T47D (cell line): ENCODE results near the gene FBXW11.
A peak's percentile ranks its signal among the peaks of the same experiment; 100 is the strongest.

ENCODE experiments used
- DNase-seq, 2 experiments: peaks; one replicate each; pipeline versions ENCODE4 v3.0.0 to v3.0.0-alpha.2; 2011 to 2012; ENCODE audit warnings: low read depth in 1 of 2, low spot score in 1 of 2
- JUND ChIP-seq: IDR thresholded peaks from 2 replicates; pipeline ENCODE4 v1.6.1; 2012; ENCODE audit warnings: low read depth
- in situ Hi-C: cut with HindIII; loops from 2 replicates; pipeline ENCODE4 v1.10.0; 2016; ENCODE audit warnings: low sequenced_read_pairs, low pct_unique_long_range_greater_than_20kb

The FBXW11 gene

DNA sequence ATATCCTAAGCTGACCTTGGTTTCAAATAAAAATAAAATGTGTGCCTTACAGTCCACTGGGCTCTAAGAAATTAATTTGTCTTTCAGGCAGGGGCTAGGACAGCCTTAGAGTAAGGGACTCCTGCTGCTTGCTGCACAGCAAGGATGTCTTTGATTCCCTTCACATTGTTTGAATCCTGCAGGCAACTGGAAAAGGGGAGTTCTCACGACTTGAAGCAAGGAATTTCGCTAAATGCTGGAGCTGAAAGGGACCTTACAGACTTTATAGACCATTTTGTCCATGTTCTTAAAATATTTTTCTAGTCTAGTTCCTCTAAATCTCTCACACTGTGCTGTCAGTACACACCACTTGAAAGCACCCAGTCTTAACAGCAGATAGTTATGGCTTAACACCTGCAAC, 35.6 kb downstream of the FBXW11 start:
- in situ Hi-C loops, result no loop called here
- no peak for TF ChIP-seq JUND
- DNase-seq, result no peak

- in situ Hi-C loops, result no loop called here
- DNase-seq, result no peak
- TF ChIP-seq JUND, result no peak
Observed at GRCh38 chr5:171969288-171969880, 37.1 kb downstream of the FBXW11 start.

DNA sequence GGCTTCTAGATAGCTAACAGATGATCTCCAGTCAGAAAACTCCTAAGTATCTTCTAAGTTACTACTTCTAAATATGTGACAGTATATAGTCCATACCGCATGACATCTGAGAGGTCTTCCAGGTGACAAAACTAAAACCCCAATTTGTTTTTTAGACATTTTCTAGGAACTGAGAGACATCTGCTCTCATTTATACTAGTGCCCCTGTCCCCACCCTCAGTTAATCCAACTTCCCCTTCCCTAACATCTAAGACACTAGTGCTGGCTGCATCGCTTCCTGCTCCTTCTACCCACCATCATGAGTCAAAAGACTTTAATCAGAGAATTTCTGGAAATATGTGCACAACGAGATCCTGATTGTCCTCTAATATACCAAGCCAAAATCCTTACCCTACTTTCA, 37.9 kb downstream of the FBXW11 start:
- no peak for TF ChIP-seq JUND
- no peak for DNase-seq
- in situ Hi-C loops, result no loop called here

DNA sequence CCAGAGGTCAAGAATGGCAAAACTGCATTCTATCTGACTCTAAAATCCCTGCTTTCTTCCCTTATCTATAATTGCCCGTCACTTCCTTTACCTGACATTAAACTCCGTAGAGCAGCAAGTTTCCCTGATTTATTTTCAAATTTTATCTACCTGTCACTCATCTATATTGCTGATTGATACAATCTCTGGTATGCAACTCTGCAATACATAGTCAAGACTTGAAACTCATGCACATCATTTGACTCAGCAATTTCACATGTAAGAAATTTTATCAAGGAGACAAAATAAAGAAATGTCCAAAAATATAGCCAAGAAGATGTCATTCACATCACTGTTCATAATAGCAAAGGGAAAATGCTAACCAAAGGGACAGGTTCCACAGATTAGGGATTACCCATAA, 39.5 kb downstream of the FBXW11 start:
- peak; percentile 64; the same call in 1 of the 2 replicates for TF ChIP-seq JUND
- in situ Hi-C loops, result no loop called here
- no peak for DNase-seq

GRCh38 chr5:171966270-171966669, 40.2 kb downstream of the FBXW11 start:
- DNase-seq, result no peak
- no peak for TF ChIP-seq JUND
- in situ Hi-C loops, result no loop called here

GRCh38 chr5:171965745-171966144, 40.7 kb downstream of the FBXW11 start:
- DNase-seq, result no peak
- no peak for TF ChIP-seq JUND
- in situ Hi-C loops, result no loop called here

DNA sequence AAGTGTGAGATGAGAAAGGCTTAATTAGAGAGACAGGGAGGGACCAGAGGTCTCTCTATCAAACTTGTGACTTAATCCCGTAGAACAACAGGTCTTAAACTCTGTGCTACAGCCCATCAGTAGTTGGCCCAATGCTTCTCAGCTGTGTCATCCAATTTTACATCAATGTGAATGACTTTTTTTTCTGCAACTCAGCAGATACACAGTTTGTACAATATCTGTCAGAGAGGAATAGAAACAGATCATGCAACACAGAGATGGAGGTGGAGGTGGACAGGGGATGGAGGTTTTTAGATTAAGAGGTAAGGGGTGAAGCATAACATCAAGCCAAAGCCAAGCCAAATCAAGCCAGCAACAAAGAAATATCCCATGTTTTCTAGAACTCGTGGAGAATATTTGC, 43.0 kb downstream of the FBXW11 start:
- in situ Hi-C loops, result no loop called here
- no peak for DNase-seq
- no peak for TF ChIP-seq JUND

DNA sequence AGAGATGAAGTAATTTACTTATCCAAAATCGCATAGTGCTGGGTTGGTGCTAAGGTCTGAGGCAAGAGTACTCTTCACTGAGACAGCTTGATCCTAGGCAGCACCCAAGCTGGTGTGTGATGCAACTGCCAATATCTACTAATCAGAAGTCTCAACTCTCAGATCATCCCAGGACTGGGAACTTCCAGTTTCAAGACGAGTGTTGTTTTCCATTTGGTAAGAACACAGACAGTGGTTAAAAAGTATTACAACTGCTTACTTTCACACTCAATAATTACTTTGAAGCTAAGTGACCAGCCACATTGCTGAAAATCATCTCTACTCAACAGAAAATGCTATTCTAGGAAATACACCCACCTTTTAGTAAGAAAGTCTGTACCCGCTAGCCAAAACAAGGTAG, 45.3 kb downstream of the FBXW11 start:
- no peak for DNase-seq
- in situ Hi-C loops, result no loop called here
- no peak for TF ChIP-seq JUND

DNA sequence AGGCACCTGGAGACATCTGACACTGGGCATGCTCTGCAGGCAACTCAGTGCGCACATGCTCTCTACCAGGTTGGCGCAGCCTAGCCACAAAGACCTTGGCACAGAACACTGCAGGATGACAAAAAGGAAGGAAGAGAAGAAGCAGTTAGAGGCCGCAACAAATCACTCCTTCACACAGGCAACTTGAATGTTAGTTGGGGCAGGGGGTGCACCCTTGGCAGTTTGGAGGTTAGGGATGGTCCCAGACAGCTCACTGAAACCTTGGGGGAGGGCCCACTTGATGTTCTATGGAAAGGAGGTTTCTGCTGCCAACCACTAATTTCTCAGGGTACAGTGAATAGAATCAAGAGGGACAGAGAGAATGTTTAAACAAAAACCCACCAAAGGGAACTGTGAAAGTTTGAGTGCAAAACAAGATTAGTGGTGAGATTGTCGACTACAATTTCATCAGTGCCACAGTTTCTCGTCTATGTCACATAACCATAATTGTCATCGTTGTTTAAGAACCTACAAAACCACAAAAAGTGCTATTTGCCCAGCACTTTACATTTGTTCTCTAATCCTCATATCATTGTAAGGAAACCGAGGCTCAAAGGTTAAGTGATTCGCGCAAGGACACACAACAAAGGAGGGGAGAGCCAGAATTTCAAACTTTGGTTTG, 48.7 kb downstream of the FBXW11 start:
- in situ Hi-C loops, result no loop called here
- no peak for TF ChIP-seq JUND
- DNase-seq, result no peak

DNA sequence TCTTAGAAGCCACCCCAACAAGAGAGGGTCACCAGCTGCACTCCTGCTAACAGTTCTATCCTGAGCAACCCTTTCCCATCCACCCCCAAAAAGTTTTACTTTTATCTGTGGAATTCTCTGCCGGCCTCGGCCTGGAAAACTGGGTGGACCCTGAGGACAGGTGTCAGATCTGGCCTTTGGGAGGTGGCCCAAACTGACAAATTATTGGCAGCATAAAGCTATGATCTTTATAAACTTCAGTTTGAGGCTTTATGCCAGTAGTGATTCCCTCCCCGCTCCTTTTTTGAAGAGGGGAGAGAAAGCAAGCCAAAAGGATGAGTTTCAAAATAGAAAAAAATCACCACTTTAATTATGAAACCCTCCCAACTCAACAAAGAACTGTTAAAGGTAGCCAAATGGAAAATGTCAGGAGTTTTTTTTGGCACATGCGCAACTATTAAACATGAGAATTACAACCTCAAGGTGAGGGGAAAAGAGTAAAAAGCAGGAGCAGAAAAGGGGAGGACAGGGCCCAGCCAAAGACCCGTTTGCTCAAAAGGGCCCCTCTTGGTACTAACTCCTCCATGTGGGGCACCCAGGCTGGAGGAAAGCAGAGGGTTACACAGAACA, 49.4 kb downstream of the FBXW11 start:
- DNase-seq, result no peak
- in situ Hi-C loops, result no loop called here
- TF ChIP-seq JUND, result no peak

- no peak for TF ChIP-seq JUND
- no peak for DNase-seq
- in situ Hi-C loops, result no loop called here
Observed at GRCh38 chr5:171956314-171956713, 50.1 kb downstream of the FBXW11 start.

GRCh38 chr5:171955761-171956160, 50.7 kb downstream of the FBXW11 start:
- in situ Hi-C loops, result no loop called here
- TF ChIP-seq JUND, result no peak
- DNase-seq, result no peak

DNA sequence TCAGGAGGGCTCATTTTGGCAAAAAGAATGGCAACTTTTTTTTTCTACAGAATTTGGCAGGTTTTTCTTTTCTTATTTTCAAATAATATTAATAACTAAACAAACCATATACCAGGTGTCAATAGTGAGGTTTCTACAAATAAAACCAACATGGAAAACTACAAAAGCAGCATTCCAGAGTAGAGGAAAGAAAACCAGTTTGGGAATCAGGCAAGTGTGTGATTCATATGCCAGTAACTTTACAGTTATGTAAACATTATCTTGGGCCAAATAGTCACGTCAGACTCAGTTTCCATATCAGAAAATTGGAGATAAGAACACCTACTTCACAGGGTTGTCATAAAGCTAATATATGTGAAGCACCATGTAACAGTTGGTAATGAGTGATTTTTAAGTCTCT, 51.7 kb downstream of the FBXW11 start:
- DNase-seq, result peak in 1 of 2 experiments; percentile 52
- in situ Hi-C loops, result no loop called here
- no peak; the same call in 1 of the 2 replicates for TF ChIP-seq JUND
